Body of pancreas (tissue), 4 donors: ENCODE results near the gene TGIF2. TPM values are rescaled to one million over a fixed set of nuclear protein-coding genes. Genes with fewer than 3 reads are reported as not detected.

ENCODE experiments used
- ATAC-seq: fragments of 150-250 bp; one replicate; pipeline ENCODE4 v1.9.1; 2016
- DNase-seq, 4 donors: peaks; one replicate each; pipeline ENCODE4 v3.0.0-alpha.2; 2019
- H3K27ac ChIP-seq, 4 donors: fragments of 200-600 bp; sonication (generic); 1 replicate in 3 of 4; 2 replicates in 1 of 4; pipeline versions ENCODE4 v1.5.1 to v1.6.1; 2016 to 2019; ENCODE audit warnings: mild to moderate bottlenecking in 1 of 4, mixed read lengths in 1 of 4, moderate library complexity in 1 of 4
- H3K27me3 ChIP-seq, 2 donors: fragments of 200-600 bp; sonication (generic); one replicate each; pipeline ENCODE4 v1.6.0; 2016; ENCODE audit warnings: mild to moderate bottlenecking in 1 of 2
- H3K36me3 ChIP-seq, 2 donors: fragments of 200-600 bp; sonication (generic); replicated peaks in 1 of 2; 2 replicates each; pipeline ENCODE4 v1.5.1; 2016; ENCODE audit warnings: low read depth in 2 of 2; ENCODE audit not compliant: insufficient read depth in 1 of 2
- H3K4me1 ChIP-seq: fragments of 200-600 bp; sonication (generic); one replicate; pipeline ENCODE4 v1.6.0; 2016
- H3K4me3 ChIP-seq, 2 donors: fragments of 200-600 bp; sonication (generic); 1 replicate in 1 of 2; 2 replicates in 1 of 2; pipeline ENCODE4 v1.5.1; 2016 to 2019
- H3K9me3 ChIP-seq, 3 donors: fragments of 200-600 bp; sonication (generic); 1 replicate in 2 of 3; 2 replicates in 1 of 3; pipeline ENCODE4 v1.5.1; 2016
- POLR2A ChIP-seq, 3 donors: fragments of 450-650 bp; IDR thresholded peaks; one replicate each; pipeline ENCODE4 v1.6.1; 2016; ENCODE audit warnings: antibody characterized with exemption in 3 of 3, mild to moderate bottlenecking in 2 of 3
- WGBS, 2 donors: methylation state at CpG; one replicate each; pipeline ENCODE4 v1.1.5; 2017; 5-methylcytosine and 5-hydroxymethylcytosine counted together
- intact Hi-C: fragments of 100-400 bp; cut with DNase I; formaldehyde crosslinking; loops from one replicate; pipeline ENCODE4 v1.15.1; 2023
- total RNA-seq, 2 donors: library from RNA; depleted of rRNA; stranded (reverse); fragments of >200 nt; gene quantifications; one replicate each; pipeline ENCODE4 v1.1.0, GENCODE V29; 2016
- TF ChIP-seq, protein P1 (sequence below), 7 experiments: fragments of 450-650 bp in 4 of 7; fragments of 200-600 bp in 3 of 7; sonication (generic) in 3 of 7; IDR thresholded peaks; one replicate each; pipeline ENCODE4 v1.5.1; 2016 to 2019; ENCODE audit warnings: antibody characterized with exemption in 7 of 7

TGIF2 gene
- total RNA-seq, 2 donors from 2014 or later: 15.2 to 18.7 TPM

DNA sequence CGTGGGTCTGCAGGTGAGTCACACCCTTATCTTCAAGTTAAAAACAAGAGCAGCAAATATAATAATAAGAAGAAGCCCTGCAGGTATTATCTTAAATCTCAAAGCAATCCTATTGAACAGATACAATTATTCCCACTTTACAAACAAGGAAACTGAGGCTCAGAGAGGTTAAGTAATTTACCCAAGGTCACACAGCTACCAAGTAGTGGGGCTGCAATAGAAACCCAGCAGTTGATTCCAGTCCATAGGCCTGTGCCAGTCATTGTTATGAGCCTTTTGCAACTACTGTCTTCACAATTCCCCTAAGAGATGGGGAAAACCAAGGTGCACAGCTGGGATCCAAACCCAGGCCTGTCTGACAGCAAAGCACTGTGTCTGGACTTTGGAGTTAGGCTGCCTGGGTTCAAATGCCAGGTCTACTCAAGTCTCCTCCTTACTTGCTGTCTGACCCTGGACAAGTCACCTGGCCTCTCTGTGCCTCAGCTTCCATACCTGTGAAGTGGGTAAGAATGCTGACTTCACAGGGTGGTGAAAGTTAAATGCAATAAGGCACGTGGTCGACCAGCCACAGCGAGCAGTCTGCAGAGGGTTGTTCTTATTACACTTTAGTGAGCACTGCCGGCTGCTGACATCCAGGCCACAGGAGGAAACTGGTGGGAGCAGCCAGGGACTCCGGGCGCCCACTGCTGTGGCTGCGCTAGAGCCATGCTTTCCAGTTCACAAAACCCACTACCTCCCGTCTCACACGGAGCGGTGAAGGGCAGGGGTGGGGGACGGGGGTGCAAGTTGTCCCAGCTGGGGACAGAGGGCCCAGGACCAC is 26.0 kb upstream of the TGIF2 start:
- intact Hi-C loops: no loop called here
- H3K4me3 ChIP-seq: no peak overlapping the region

DNA sequence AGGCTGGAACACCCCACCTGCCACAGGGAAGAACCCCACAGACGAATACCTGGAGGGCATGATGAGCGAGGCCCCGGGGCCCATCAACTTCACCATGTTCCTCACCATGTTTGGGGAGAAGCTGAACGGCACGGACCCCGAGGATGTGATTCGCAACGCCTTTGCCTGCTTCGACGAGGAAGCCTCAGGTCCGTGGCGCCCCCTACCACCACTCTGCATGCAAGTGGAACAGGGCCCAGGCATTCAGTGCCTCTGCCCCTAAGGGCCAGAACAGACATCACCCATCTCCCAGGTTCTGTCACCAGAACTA is 25.4 kb upstream of the TGIF2 start:
- 76 to 84% methylated on average over 5 to 12 of the region's 12 CpGs for WGBS, 2 donors
- TF ChIP-seq POLR2A (IDR thresholded peaks at IDR 0.05): no peak
- TF ChIP-seq, protein P1, sequence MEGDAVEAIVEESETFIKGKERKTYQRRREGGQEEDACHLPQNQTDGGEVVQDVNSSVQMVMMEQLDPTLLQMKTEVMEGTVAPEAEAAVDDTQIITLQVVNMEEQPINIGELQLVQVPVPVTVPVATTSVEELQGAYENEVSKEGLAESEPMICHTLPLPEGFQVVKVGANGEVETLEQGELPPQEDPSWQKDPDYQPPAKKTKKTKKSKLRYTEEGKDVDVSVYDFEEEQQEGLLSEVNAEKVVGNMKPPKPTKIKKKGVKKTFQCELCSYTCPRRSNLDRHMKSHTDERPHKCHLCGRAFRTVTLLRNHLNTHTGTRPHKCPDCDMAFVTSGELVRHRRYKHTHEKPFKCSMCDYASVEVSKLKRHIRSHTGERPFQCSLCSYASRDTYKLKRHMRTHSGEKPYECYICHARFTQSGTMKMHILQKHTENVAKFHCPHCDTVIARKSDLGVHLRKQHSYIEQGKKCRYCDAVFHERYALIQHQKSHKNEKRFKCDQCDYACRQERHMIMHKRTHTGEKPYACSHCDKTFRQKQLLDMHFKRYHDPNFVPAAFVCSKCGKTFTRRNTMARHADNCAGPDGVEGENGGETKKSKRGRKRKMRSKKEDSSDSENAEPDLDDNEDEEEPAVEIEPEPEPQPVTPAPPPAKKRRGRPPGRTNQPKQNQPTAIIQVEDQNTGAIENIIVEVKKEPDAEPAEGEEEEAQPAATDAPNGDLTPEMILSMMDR (IDR thresholded peaks at IDR 0.05): peak in 1 of 7 experiments; percentile 19
- no peaks in the 10 kb centered on the region for H3K27me3 ChIP-seq
- H3K36me3 ChIP-seq: no peaks in the 10 kb centered on the region
- H3K9me3 ChIP-seq: no peaks in the 10 kb centered on the region
- intact Hi-C loops: no loop called here
- peak in 1 of 4 donors; percentile 41 for DNase-seq
- no peak overlapping the region for H3K27ac ChIP-seq
- no peak overlapping the region for H3K4me3 ChIP-seq
- H3K4me1 ChIP-seq: peaks cover 21% of the 10 kb centered on the region
- no peak for ATAC-seq

More for the DNA sequence above, 26.0 kb upstream of the TGIF2 start:
- WGBS, 2 donors: 62 to 70% methylated on average over 2 to 12 of the region's 12 CpGs
- no peak for TF ChIP-seq POLR2A (IDR thresholded peaks at IDR 0.05)
- no peaks in the 10 kb centered on the region for H3K27me3 ChIP-seq
- H3K27ac ChIP-seq: no peak overlapping the region
- DNase-seq (no peak), ATAC-seq (no peak)
- peaks cover 27% of the 10 kb centered on the region for H3K4me1 ChIP-seq
- no peaks in the 10 kb centered on the region for H3K36me3 ChIP-seq
- no peaks in the 10 kb centered on the region for H3K9me3 ChIP-seq

GRCh38 chr20:36548704-36549627 is 24.4 kb upstream of the TGIF2 start:
- Histone ChIP-seq H3K36me3 (no peaks in the 10 kb centered on the region), H3K27me3 (no peaks in the 10 kb centered on the region), H3K27ac (no peak overlapping the region), H3K9me3 (no peaks in the 10 kb centered on the region), H3K4me3 (no peak overlapping the region), H3K4me1 (peaks cover 11% of the 10 kb centered on the region)
- ATAC-seq (no peak), DNase-seq (no peak)
- TF ChIP-seq, protein P1 (IDR thresholded peaks at IDR 0.05): no peak
- no peak for TF ChIP-seq POLR2A (IDR thresholded peaks at IDR 0.05)
- 82 to 87% methylated on average over 11 to 23 of the region's 23 CpGs for WGBS, 2 donors
- intact Hi-C loops: no loop called here

- H3K36me3 ChIP-seq: no peaks in the 10 kb centered on the region
- H3K27me3 ChIP-seq: no peaks in the 10 kb centered on the region
- intact Hi-C loops: no loop called here
- H3K4me1 ChIP-seq: peaks cover 5% of the 10 kb centered on the region
- ATAC-seq (no peak), DNase-seq (no peak)
- no peaks in the 10 kb centered on the region for H3K9me3 ChIP-seq
- H3K4me3 ChIP-seq: no peak overlapping the region
- 81% methylated on average over 9 of the region's 9 CpGs; no CpG with 5 or more reads in 1 of the 2 donors for WGBS, 2 donors
- H3K27ac ChIP-seq: no peak overlapping the region
- TF ChIP-seq, protein P1 (IDR thresholded peaks at IDR 0.05): no peak
- TF ChIP-seq POLR2A (IDR thresholded peaks at IDR 0.05): no peak
Measured at GRCh38 chr20:36549628-36549941, 23.8 kb upstream of the TGIF2 start.
